Liver (tissue), 9 donors: Measurements from ENCODE around the gene ETFA. TPM values are rescaled to one million over a fixed set of nuclear protein-coding genes. Genes with fewer than 3 reads are reported as not detected.

ENCODE experiments used
- DNase-seq: peaks from one replicate; pipeline ENCODE4 v3.0.0-alpha.2; 2017; ENCODE audit warnings: low spot score
- H3K27ac ChIP-seq, 2 donors: one replicate each; pipeline ENCODE4 v1.7.0; 2013; ENCODE audit warnings: inconsistent platforms in 2 of 2, low read length in 2 of 2, control low read depth in 1 of 2, low read depth in 1 of 2, mild to moderate bottlenecking in 1 of 2
- H3K27me3 ChIP-seq, 4 donors: one replicate each; pipeline versions ENCODE4 v1.6.1 to v1.7.0; 2013; ENCODE audit warnings: low read length in 3 of 4, inconsistent platforms in 1 of 4, mild to moderate bottlenecking in 1 of 4, moderate library complexity in 1 of 4; ENCODE audit not compliant: control insufficient read depth in 4 of 4, insufficient read depth in 4 of 4
- H3K36me3 ChIP-seq, 4 donors: one replicate each; pipeline versions ENCODE4 v1.6.1 to v1.7.0; 2013; ENCODE audit warnings: low read length in 3 of 4, mild to moderate bottlenecking in 3 of 4, low read depth in 1 of 4, moderate library complexity in 1 of 4; ENCODE audit not compliant: control insufficient read depth in 4 of 4, insufficient read depth in 3 of 4
- H3K4me1 ChIP-seq, 4 donors: one replicate each; pipeline versions ENCODE4 v1.6.1 to v1.7.0; 2013; ENCODE audit warnings: low read length in 3 of 4, mild to moderate bottlenecking in 3 of 4, moderate library complexity in 1 of 4; ENCODE audit not compliant: control insufficient read depth in 4 of 4, insufficient read depth in 4 of 4
- H3K4me3 ChIP-seq, 3 donors: one replicate each; pipeline versions ENCODE4 v1.6.1 to v1.7.0; 2013; ENCODE audit warnings: low read length in 3 of 3, control low read depth in 1 of 3, low read depth in 1 of 3, mild to moderate bottlenecking in 1 of 3
- H3K9ac ChIP-seq, 2 donors: one replicate each; pipeline ENCODE4 v1.7.0; 2013; ENCODE audit warnings: low read length in 2 of 2, mild to moderate bottlenecking in 2 of 2, moderate library complexity in 2 of 2, control low read depth in 1 of 2, low read depth in 1 of 2
- H3K9me3 ChIP-seq, 4 donors: one replicate each; pipeline versions ENCODE4 v1.6.1 to v1.7.0; 2013; ENCODE audit warnings: low read length in 3 of 4; ENCODE audit not compliant: control insufficient read depth in 4 of 4
- EGR1 ChIP-seq, 2 donors: IDR thresholded peaks; 2 replicates each; pipeline ENCODE4 v1.6.1; 2016 to 2018; ENCODE audit warnings: antibody characterized with exemption in 2 of 2, low read depth in 2 of 2
- FOXA1 ChIP-seq: IDR thresholded peaks from 2 replicates; pipeline ENCODE4 v1.6.1; 2016; ENCODE audit warnings: antibody characterized with exemption
- GABPA ChIP-seq, 2 donors: IDR thresholded peaks in 1 of 2; conservative IDR thresholded peaks in 1 of 2; 2 replicates each; pipeline ENCODE4 v1.6.1; 2016; ENCODE audit warnings: antibody characterized with exemption in 2 of 2, mild to moderate bottlenecking in 1 of 2, moderate library complexity in 1 of 2
- HNF4A ChIP-seq, 2 donors: conservative IDR thresholded peaks; 2 replicates each; pipeline ENCODE4 v1.6.1; 2016; ENCODE audit warnings: antibody characterized with exemption in 2 of 2, mild to moderate bottlenecking in 2 of 2
- HNF4G ChIP-seq: IDR thresholded peaks from 2 replicates; pipeline ENCODE4 v1.6.1; 2016; ENCODE audit warnings: antibody characterized with exemption
- JUND ChIP-seq, 2 donors: IDR thresholded peaks; 2 replicates each; pipeline ENCODE4 v1.6.1; 2016; ENCODE audit warnings: antibody characterized with exemption in 2 of 2
- NR2F2 ChIP-seq: IDR thresholded peaks from 2 replicates; pipeline ENCODE4 v1.6.1; 2016; ENCODE audit warnings: antibody characterized with exemption
- RAD21 ChIP-seq, 2 donors: IDR thresholded peaks; 2 replicates each; pipeline ENCODE4 v1.6.1; 2016; ENCODE audit warnings: antibody characterized with exemption in 2 of 2, mild to moderate bottlenecking in 2 of 2
- RXRA ChIP-seq, 2 donors: IDR thresholded peaks; 2 replicates each; pipeline ENCODE4 v1.6.1; 2017 to 2018; ENCODE audit warnings: antibody characterized with exemption in 2 of 2, mild to moderate bottlenecking in 1 of 2
- SP1 ChIP-seq: IDR thresholded peaks from 2 replicates; pipeline ENCODE4 v1.6.1; 2018; ENCODE audit warnings: antibody characterized with exemption, mild to moderate bottlenecking
- TAF1 ChIP-seq: conservative IDR thresholded peaks from 2 replicates; pipeline ENCODE4 v1.6.1; 2016; ENCODE audit warnings: antibody characterized with exemption, mild to moderate bottlenecking
- YY1 ChIP-seq: IDR thresholded peaks from 2 replicates; pipeline ENCODE4 v1.6.1; 2016; ENCODE audit warnings: antibody characterized with exemption, mild to moderate bottlenecking
- WGBS: extraction: QIAGEN DNeasy Blood & Tissue Kit; methylation state at CpG from one replicate; pipeline ENCODE4 v1.1.7; 2013; 5-methylcytosine and 5-hydroxymethylcytosine counted together
- polyA plus RNA-seq, 2 donors: library from polyadenylated mRNA; stranded (reverse) in 1 of 2; unstranded in 1 of 2; fragments of 200-250 nt in 1 of 2; fragments of >200 nt in 1 of 2; fragmentation: Nextera tagmentation in 1 of 2; extraction: Ambion mirVana in 1 of 2; gene quantifications; one replicate each; pipeline versions ENCODE4 v1.2.1 to v1.2.3, GENCODE V29; 2013 to 2015
- total RNA-seq, 2 donors: library from RNA; depleted of rRNA; stranded (reverse); fragments of >200 nt; gene quantifications; one replicate each; pipeline ENCODE4 v1.2.3, GENCODE V29; 2014
- TF ChIP-seq, protein P1 (sequence below): IDR thresholded peaks from 2 replicates; pipeline ENCODE4 v1.6.1; 2016; ENCODE audit warnings: antibody characterized with exemption
- TF ChIP-seq, protein P2 (sequence below): fragments of 150-350 bp; IDR thresholded peaks from 2 replicates; pipeline ENCODE4 v1.5.1; 2017; ENCODE audit warnings: improper control_type of control experiment, low read depth, low read length; ENCODE audit not compliant: missing input control
- TF ChIP-seq, protein P3 (sequence below): IDR thresholded peaks from 2 replicates; pipeline ENCODE4 v1.6.1; 2016; ENCODE audit warnings: antibody characterized with exemption, mild to moderate bottlenecking
- TF ChIP-seq, protein P4 (sequence below): IDR thresholded peaks from 2 replicates; pipeline ENCODE4 v1.6.1; 2016; ENCODE audit warnings: antibody characterized with exemption
- donor health status: healthy.
- donor health status: healthy.
- donor health status: healthy.
- donor health status: healthy.
- donor health status: healthy.

Gene ETFA
- total and polyA plus RNA-seq, 4 donors = 92.6 to 342 (median 289) TPM

DNA sequence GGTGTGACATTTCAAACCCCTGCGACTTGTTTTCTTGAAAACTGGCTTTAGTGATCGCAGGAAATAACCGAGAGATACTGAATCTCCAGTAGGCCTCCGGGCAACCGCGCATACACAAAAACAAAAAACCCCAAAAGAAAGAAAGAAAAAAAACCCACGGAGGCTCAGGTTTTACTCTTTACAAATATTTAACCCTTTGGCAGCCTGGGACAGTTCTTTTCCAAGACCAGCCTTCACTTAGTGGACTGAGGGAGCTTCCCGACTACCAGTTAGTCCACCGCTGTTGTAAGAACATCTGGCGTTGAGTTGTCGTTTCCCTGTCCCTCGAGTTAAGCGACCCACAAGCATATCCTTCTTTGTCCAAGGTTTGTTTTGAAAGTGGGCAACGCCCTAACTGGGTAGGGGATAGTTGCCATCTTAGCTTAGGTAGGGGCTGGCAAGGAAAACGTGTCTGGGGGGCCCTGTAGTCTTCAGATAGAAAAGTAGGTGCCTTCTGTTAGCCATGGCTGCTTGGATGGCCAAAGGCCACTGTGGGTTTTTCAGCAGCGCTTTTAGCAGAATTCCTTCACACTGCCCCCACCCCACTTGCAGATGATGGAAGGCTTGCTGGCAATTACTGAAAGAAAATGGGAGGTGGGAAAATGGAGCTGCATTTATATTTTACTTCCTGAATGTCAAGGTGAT lies 32.2 kb upstream of the ETFA start:
- Histone ChIP-seq H3K4me1 (peaks cover 17 to 52% (median 32%) of the 10 kb centered on the region in 4 donors), H3K27ac (no peak overlapping the region), H3K27me3 (peaks cover 0 to 40% (median 22%) of the 10 kb centered on the region in 4 donors), H3K36me3 (no peaks in the 10 kb centered on the region), H3K9me3 (peaks cover 0 to 2% (median 0%) of the 10 kb centered on the region in 4 donors), H3K4me3 (no peak overlapping the region), H3K9ac (no peak overlapping the region)
- DNase-seq = no peak
- WGBS = 26% methylated on average over 16 of the region's 16 CpGs
- TF ChIP-seq YY1 (no peak), HNF4G (no peak), RXRA (IDR thresholded peaks at IDR 0.05) (no peak), FOXA1 (no peak)
- TF ChIP-seq, protein P1, sequence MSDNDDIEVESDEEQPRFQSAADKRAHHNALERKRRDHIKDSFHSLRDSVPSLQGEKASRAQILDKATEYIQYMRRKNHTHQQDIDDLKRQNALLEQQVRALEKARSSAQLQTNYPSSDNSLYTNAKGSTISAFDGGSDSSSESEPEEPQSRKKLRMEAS = no peak
- TF ChIP-seq, protein P2, sequence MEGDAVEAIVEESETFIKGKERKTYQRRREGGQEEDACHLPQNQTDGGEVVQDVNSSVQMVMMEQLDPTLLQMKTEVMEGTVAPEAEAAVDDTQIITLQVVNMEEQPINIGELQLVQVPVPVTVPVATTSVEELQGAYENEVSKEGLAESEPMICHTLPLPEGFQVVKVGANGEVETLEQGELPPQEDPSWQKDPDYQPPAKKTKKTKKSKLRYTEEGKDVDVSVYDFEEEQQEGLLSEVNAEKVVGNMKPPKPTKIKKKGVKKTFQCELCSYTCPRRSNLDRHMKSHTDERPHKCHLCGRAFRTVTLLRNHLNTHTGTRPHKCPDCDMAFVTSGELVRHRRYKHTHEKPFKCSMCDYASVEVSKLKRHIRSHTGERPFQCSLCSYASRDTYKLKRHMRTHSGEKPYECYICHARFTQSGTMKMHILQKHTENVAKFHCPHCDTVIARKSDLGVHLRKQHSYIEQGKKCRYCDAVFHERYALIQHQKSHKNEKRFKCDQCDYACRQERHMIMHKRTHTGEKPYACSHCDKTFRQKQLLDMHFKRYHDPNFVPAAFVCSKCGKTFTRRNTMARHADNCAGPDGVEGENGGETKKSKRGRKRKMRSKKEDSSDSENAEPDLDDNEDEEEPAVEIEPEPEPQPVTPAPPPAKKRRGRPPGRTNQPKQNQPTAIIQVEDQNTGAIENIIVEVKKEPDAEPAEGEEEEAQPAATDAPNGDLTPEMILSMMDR = no peak
- TF ChIP-seq, protein P3, sequence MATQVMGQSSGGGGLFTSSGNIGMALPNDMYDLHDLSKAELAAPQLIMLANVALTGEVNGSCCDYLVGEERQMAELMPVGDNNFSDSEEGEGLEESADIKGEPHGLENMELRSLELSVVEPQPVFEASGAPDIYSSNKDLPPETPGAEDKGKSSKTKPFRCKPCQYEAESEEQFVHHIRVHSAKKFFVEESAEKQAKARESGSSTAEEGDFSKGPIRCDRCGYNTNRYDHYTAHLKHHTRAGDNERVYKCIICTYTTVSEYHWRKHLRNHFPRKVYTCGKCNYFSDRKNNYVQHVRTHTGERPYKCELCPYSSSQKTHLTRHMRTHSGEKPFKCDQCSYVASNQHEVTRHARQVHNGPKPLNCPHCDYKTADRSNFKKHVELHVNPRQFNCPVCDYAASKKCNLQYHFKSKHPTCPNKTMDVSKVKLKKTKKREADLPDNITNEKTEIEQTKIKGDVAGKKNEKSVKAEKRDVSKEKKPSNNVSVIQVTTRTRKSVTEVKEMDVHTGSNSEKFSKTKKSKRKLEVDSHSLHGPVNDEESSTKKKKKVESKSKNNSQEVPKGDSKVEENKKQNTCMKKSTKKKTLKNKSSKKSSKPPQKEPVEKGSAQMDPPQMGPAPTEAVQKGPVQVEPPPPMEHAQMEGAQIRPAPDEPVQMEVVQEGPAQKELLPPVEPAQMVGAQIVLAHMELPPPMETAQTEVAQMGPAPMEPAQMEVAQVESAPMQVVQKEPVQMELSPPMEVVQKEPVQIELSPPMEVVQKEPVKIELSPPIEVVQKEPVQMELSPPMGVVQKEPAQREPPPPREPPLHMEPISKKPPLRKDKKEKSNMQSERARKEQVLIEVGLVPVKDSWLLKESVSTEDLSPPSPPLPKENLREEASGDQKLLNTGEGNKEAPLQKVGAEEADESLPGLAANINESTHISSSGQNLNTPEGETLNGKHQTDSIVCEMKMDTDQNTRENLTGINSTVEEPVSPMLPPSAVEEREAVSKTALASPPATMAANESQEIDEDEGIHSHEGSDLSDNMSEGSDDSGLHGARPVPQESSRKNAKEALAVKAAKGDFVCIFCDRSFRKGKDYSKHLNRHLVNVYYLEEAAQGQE = no peak

DNA sequence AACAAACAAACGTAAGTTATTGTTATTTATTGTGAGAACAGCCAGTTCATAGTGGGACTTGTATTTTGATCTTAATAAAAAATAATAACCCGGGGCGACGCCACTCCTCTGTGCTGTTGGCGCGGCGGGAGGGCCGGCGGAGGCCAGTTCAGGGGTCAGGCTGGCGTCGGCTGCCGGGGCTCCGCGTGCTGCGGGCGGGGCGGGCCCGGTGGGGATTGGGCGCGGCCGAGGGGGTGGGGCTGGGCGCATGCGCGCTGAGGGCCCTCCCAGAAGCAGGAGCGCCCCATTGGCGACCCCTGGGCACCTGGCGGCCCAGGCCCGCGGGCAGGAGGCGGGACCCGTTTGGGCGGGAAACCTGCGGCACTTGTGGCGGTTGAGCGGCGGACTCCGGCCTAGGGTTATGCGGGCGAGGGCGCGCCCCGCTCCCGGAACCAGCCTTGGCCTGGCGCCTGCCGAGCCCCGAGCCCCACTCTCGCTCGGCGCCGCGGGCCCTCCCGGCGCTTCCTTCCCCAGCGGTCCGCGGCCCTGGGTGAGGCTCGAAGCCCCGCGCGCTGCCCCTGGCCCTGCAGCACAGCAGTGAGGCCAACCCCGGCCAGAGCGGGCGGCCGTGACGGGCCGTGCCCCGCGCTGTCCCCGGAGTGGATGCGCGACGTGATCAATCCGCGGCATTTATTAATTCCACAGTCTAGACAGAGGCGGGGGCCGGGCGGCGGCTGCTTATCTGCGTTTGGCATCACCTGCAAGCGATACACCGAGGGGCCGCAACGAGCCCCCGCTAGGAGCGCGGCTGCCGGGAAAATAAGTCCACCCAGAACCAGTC lies 31.3 kb upstream of the ETFA start:
- 14% methylated on average over 87 of the region's 87 CpGs for WGBS
- no peak for DNase-seq
- H3K4me1 ChIP-seq = peaks cover 17 to 59% (median 37%) of the 10 kb centered on the region in 4 donors
- TF ChIP-seq, protein P3 = no peak
- TF ChIP-seq HNF4A (conservative IDR thresholded peaks at IDR 0.05) = no peak
- TF ChIP-seq SP1 = no peak
- no peak for TF ChIP-seq RAD21 (IDR thresholded peaks at IDR 0.05)
- TF ChIP-seq, protein P2 = no peak
- TF ChIP-seq, protein P1 = no peak
- TF ChIP-seq TAF1 = no peak
- no peak for TF ChIP-seq RXRA (IDR thresholded peaks at IDR 0.05)
- no peak for TF ChIP-seq NR2F2
- no peak for TF ChIP-seq GABPA (IDR thresholded peaks at IDR 0.05 in 1 of 2, conservative IDR thresholded peaks at IDR 0.05 in 1 of 2)
- no peak for TF ChIP-seq FOXA1
- no peak for TF ChIP-seq HNF4G
- TF ChIP-seq, protein P4, sequence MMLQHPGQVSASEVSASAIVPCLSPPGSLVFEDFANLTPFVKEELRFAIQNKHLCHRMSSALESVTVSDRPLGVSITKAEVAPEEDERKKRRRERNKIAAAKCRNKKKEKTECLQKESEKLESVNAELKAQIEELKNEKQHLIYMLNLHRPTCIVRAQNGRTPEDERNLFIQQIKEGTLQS = no peak
- TF ChIP-seq EGR1 (IDR thresholded peaks at IDR 0.05; ENCODE audit: low read depth in 2 of 2) = no peak
- TF ChIP-seq JUND (IDR thresholded peaks at IDR 0.05) = no peak
- no peak for TF ChIP-seq YY1
- no peaks in the 10 kb centered on the region for H3K36me3 ChIP-seq
- H3K27ac ChIP-seq = no peak overlapping the region
- H3K9ac ChIP-seq = no peak overlapping the region
- H3K4me3 ChIP-seq = peak overlapping the region in 1 of 3 donors; percentile 25
- H3K9me3 ChIP-seq = peaks cover 0 to 8% (median 1%) of the 10 kb centered on the region in 4 donors
- peaks cover 0 to 41% (median 25%) of the 10 kb centered on the region in 4 donors for H3K27me3 ChIP-seq
